NB4 (cell line): ENCODE measurements around the gene CTNND2.

Source experiments
- CTCF ChIP-seq: IDR thresholded peaks from one replicate; pipeline ENCODE4 v1.5.1; 2012; ENCODE audit warnings: low read depth, low read length
- MYC ChIP-seq: IDR thresholded peaks from 2 replicates; pipeline ENCODE4 v1.6.1; 2011; ENCODE audit warnings: low read depth, low read length
- POLR2A ChIP-seq: IDR thresholded peaks from 2 replicates; pipeline ENCODE4 v1.6.1; 2011; ENCODE audit warnings: mild to moderate bottlenecking; ENCODE audit not compliant: insufficient read length; ENCODE audit errors: extremely low read depth
- TF ChIP-seq, protein P1 (sequence below): IDR thresholded peaks from 2 replicates; pipeline ENCODE4 v1.6.1; 2011; ENCODE audit warnings: low read depth, low read length

DNA sequence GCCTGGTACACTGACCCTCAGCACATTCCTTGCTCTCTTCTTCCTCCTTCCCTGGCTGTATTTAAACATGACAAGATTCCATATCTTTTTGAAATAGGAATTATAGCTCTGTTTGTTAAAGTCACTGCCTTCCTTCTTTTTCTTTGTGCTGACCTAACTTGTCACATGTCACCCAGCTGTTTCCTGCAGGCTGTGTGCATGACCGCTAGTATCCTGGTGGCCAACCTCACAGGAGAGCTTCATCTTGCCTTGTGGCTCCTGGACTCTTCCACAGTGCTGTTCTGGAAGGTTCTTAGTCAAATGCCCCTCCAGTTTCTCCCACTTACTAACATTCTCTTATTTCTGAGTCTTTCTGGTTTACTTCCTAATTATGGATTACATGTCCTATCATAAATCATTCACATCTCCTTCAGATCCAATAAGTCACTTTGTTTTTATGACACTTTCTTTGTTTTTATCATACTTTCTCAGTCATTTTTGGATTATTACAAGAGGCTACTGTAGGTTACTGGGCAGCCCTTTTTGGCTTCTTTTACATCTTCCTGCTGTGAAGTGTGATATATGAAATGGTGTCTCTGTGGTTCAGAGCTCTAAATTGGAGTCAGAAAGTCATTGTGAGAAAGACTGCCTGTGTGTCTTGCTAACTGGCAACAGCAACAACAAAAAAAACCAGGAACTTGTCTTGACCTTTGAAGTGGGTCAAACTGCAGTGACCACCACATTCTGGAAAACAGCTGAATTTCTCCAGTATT lies 679.6 kb downstream of the CTNND2 start:
- no peak for TF ChIP-seq POLR2A
- no peak for TF ChIP-seq CTCF
- TF ChIP-seq, protein P1, sequence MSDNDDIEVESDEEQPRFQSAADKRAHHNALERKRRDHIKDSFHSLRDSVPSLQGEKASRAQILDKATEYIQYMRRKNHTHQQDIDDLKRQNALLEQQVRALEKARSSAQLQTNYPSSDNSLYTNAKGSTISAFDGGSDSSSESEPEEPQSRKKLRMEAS: no peak
- no peak for TF ChIP-seq MYC
